CD4-positive, alpha-beta T cell treated with Interleukin-2 at 100 ng/mL for 4 hours (primary cell): Measurements from ENCODE around the gene SLC9A3.

Experiments used
- DNase-seq: peaks from one replicate; pipeline ENCODE4 v3.0.0-alpha.2; 2020; ENCODE audit warnings: low spot score

The SLC9A3 gene

DNA sequence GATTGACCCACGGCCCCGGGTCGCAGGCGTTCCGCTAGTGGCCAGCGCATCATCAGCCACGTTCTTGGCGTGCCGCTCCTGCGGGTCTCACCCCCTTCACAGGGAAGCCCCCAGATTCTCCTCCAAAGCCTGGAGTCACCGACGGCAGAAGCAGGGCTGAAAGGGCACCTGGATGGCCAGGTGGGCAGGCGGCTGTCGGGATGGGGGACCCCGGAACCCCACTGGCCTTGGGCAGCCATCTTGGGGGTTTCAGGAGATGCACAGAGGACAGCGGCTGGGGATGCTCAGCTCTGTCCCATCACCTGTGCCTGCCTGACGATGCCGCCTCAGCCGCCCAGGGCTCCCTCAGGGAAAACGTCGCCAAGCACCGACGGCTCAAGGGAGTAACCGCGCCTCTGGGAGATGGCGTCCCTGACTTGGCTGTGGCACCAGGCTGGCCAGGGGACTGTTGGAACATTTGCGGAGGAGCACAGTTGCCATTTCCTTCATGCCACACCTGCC, 14.1 kb upstream of the SLC9A3 start:
- DNase-seq = no peak

DNA sequence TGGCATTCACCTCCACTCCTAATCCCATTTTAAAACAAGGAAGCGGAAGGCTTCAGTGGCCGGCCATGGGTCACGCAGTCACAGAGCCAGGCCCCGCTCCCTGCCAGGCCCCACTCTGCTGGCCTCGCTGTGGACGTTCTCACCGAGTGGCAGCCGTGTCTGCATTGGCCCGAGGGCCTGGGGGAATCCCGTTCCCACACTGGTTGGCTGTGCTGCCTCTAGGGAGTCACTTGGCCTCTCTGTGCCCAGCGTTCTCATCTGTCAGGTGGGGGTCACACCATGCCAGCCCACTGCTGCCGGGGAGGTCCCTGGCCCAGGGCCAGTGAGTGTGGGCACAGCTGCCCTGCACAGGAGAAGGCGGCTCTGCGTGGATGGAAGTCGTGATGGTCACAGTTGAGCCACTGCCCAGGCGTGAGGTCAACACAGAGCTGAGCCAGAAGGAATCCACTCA, 13.4 kb upstream of the SLC9A3 start:
- no peak for DNase-seq

DNA sequence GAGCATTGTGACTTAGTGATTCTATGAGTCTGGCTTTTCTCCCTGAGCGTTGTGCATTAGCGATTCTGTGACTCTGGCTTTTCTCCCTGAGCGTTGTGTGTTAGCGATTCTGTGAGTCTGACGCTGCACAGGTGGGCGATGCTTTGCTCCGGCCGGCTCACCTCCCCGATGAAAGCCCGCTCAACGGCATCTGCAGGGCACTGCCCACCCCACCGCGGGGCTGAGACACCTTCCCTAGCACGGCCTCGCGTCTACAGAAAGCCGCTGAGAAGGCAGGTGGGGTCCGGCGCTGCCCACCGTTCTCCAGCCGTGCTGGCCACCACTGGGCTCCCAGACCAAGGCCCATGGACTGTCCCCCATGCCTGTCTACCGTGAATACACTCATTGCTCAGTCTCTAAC, 12.8 kb upstream of the SLC9A3 start:
- no peak for DNase-seq

DNA sequence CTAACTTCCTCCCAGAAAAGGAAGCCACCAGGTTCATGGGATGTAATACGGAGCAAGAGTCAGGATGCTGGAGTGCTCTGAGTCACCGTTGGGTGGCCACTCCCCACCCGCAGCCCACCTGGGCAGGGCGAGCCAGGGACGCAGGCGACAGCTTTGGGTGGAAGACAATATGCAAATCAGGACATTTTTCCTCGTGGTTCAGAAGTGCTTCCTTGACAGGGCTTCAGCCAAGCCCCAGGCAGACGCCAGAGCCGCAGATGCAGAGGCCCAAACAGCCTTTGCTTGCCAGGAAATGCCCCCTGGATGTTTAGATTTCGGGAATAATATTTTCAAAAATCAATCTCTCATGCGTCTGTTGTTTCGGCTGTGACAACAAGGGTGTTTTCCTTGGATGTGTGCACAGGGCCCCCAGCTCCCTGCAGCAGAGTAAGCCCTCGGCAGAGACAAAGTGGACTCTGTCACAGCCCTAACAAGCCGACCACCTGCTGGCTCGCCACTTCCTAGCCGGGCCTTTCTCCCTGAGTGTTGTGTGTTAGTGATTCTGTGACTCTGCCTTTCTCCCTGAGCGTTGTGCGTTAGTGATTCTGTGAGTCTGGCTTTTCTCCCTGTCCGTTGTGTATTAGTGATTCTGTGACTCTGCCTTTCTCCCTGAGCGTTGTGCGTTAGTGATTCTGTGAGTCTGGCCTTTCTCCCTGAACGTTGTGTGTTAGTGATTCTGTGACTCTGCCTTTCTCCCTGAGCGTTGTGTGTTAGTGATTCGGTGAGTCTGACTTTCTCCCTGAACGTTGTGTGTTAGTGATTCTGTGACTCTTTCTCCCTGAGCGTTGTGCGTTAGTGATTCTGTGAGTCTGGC, 11.8 kb upstream of the SLC9A3 start:
- no peak for DNase-seq

DNA sequence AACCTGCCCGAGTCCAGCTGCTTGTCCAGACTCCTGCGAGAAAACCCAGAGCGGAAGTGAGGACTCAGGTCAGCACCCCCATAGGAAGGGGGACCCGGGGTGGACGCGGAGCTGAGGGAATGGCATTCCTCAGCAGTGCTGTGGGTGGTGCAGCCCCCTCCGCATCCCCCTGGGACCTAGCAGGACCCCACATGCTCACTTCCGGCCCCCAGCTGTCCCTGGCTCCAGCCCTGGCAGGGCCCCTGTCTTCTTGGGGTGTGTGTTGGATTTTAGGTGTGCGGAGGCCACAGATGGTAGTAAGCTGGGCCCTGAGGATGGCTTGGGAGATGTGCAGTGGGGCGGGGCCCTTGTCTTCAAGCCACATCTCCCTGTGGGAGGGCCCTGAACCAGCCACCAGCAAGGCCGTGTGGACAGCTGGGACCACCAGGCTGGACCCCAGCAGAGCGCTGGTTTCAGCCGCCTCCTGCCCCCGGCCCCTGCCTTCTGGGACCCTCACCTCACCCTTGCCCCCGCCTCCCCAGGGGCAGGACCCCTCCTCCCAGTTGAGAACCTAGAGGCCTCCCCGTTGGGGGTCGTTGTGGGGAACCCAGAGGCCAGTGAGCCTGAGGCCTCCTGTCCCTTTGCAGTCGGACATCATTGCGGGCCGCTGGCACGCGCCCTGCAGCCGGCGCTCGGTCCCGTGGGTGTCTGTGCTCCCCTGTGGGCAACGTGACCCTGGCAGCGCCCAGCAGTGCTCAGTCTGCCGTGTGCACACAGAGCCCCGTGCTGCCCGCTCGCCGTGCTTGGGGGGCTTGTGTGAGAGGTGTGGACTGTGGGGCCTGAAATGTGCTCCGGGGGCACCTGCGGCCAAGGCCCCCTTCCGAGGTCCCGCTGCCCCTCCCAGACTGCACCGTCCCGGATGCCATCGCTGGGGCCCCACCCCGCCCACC, 10.8 kb upstream of the SLC9A3 start:
- no peak for DNase-seq

DNA sequence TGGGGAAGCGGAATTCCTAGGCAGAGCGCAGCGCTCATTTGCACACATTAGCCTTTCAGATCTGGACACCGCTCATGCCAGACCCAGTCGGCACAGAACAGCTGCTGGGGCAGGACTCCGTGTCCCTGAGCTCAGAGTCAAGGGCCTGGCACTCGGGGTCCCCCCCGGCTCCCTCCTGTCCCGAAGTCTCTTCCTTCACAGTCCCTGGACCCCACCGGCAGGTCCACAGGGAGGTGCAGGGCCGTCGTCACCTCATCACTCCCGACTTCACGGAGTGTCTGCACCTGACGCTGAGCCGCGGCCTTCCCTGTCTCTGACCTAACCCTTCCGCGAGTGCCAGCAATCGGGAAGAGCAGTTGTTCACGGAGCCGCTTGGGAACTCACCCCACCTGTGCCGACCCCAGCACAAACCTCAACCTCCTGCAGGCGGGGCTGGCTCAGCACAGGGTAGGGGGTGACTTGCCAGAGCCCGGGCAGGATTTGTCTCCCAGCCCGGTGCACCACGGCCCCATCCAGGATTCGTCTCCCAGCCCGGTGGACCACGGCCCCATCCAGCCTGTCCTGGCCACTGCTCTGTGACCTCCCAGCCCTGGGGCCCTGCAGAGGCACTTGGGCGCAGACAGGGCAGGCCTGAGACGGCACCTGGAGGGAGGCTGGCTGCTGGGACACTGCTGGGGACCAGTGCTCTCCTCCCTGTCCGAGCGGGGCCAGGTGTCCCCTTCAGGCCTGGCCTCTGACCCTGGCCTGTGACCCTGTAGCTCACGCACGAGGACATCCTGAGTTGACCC, 9.9 kb upstream of the SLC9A3 start:
- no peak for DNase-seq

DNA sequence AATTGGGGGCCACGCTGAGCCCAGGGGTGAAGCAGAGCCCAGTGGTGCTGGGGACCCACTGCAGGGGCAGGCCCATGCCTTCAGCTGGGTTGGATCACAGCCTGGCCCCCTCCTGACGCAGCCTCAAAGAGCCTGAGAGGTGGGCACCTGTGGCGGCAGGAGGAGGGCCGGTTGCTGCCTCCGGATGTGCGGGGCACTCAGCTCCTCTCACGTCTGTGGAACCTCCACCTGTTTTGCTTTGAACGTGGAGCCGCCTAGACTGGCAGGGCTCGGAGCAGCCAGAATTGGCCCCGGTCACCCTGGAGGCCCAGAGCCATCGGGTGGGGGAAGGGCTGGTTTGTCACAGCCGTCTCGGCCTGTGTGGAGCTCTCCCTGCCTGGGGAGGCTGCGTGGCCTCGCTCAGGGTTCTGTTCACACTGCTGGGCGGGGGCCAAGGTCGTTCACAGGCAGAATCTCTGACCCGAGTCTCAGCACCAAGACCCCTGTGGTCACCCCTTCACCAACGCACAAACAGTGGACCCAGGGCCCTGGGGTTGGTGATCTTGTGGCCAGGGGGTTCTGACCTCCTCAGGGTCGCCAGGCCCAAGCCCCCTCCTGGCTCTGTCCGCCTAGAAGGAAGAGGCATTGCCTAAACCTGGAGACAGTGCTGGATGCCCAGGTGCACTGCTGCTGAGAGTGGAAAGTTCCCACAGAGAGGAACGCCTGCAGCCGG, 9.2 kb upstream of the SLC9A3 start:
- no peak for DNase-seq

DNA sequence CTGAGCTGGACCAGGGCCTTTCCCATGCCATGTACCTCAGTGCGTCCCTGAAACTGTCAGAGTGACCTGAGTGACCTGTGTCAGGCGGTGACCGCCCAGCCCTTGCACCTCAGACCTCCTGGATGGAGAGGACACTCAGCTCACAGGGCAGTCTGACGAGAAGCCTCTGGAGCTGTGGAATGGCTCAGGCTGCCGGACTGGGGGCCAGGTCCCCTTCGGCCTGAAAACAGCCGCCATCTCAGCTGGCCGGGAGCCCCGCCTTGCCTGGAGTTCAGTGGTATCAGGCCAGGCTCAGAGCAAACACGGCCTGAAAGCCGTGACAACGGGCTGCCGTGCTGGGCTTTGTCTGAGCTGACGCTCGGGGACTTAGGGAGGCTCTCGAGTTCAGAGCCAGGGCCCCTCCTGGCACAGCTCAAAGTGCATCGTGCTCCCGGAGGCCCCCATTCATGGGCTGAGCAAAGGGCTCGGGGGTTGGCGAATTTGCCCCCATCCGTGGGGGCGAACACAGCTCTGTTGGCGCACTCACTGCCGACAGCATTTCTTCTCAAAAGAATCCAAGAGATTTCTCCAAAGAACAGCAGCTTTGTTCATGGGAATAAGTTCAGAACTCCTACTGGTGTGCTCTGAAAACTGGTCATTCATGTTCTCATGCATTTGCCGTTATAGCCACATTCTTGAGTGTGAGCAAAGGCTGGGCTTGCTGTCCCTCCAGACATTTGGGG, 8.4 kb upstream of the SLC9A3 start:
- DNase-seq = no peak

DNA sequence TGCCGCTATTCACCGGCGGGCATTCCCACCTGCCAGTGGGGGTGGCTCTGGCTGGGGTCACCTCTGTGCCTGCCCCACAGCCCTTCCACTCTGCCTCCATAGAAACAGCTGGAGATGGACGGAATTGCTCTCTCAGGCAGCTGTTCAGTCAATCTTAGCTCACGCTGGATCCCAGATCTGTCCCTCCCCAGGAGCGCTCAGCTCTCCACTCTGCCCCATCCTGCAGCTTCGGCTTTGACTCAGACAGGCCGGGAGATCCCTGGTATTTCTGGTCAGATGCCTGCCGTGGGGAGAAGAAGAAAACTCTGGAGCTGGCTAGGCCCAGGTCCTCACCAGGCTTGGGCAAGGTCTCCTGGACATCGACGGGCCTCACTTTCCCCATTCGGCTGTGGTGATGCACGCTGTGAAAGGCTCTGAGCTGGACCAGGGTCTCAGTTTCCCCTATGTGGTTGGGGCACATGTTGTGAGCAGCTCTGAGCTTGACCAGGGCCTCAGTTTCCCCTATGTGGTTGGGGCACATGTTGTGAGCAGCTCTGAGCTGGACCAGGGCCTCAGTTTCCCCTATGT, 7.6 kb upstream of the SLC9A3 start:
- no peak for DNase-seq

DNA sequence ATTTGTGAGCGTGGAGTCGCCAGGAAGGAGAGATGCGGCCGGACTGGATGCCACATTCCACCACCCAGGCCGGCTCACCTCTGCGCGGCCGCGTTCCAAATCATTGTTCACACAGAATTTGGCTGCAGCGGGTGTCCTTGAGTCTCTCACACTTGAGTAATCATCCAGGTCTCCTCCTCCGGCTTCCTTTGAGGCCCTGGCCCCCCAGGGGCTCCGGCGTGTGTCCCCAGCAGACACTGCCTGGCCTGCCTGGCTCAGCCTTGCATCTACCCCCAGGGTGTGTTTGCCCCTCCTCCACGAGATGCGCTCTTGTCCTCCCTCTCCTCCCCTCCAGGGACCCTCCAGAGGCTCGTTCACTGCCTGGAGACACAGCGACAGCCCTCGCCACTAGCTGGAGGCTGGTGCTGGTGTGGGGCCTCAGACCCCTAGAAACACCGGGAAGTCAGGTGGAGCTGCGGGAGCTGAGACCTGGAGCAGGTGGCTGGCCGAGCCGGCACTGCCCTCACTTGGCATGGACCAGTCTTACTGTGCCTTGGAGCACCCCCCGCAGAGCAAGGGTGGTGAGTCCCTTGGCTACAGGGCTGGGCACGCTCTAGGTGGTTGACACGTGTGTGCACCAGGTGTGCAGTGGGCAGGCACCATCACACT, 7.0 kb upstream of the SLC9A3 start:
- DNase-seq = no peak

DNA sequence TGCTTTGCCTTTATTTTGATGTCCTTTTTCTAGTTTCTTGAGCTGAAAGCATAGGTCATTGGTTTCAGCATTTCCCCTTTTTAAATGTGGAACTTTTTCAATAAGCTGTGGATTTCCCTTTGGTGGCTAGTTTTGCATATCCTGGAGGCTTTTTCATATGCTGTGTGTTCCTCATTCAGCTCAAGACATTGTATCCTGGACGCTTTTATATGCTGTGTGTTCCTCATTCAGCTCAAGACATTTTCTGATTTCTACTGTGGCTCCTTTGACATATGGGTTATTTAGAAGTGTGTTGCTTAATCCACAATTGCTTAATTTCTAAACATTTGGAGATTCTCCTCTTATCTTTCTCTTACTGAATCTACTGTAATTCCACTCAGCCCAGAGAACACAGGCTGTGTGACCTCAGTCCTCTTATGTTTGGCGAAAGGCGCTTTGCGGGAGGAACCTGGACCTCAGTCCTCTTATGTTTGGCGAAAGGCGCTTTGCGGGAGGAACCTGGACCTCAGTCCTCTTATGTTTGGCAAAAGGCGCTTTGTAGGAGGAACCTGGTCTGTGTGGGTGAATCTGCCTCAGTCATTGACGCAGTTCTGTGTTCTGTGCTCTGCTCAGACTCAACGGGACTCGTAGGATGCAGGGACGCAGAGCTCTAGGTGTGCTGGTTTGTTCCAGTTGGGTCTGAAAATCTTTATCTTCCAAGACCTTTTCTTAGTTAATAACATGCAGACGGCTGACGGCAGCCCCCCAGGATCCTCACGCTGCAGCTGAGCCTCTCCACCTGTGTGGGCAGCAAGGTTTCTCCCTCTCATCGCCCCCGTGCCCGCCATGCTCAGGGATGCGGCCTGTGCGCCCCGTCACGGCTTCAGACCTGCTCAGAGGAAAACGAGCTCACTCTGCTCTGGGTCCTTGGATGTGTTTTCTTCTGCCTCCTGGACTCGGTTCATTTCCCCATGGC, 6.0 kb upstream of the SLC9A3 start:
- DNase-seq = no peak

DNA sequence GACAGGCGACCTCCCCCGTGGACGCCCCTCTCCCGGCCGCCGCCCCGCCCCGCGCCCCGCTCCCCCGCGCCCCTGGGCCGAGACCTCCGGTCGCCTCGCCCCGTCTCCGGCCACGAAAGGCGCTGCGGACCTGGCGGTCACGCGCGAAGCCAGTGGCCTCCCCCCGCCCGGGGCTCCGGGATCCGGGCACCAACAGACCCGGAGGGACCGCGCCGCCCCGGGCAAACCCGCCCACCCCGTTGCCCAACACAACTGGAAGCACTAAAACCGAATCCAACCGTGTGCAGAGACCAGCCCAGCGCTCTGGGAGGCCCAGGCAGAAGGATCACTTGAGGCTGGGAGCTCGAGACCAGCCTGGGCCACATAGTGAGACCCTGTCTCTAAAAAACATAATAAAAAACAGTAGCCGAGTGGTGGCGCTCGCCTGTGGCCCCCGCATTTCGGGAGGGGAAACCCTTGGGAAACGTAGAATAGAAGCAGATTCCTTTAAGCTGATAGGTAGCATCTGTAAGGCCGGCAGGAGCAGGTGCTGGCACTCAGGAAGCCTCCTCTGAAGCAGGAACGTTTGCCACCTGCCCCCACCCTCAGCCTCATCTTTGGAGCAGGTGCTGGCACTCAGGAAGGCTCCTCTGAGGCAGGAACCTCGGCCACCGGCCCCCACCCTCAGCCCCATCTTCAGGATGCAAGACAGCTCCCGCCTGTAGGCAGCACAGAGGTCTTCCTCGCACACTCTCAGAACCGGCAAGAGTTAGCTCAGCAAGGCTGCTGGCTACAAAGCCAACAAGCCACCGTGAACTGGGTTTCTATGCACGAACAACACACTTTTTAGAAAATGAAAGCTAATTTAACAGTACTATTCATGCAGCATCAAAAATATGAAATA, 4.6 kb upstream of the SLC9A3 start:
- DNase-seq = no peak

DNA sequence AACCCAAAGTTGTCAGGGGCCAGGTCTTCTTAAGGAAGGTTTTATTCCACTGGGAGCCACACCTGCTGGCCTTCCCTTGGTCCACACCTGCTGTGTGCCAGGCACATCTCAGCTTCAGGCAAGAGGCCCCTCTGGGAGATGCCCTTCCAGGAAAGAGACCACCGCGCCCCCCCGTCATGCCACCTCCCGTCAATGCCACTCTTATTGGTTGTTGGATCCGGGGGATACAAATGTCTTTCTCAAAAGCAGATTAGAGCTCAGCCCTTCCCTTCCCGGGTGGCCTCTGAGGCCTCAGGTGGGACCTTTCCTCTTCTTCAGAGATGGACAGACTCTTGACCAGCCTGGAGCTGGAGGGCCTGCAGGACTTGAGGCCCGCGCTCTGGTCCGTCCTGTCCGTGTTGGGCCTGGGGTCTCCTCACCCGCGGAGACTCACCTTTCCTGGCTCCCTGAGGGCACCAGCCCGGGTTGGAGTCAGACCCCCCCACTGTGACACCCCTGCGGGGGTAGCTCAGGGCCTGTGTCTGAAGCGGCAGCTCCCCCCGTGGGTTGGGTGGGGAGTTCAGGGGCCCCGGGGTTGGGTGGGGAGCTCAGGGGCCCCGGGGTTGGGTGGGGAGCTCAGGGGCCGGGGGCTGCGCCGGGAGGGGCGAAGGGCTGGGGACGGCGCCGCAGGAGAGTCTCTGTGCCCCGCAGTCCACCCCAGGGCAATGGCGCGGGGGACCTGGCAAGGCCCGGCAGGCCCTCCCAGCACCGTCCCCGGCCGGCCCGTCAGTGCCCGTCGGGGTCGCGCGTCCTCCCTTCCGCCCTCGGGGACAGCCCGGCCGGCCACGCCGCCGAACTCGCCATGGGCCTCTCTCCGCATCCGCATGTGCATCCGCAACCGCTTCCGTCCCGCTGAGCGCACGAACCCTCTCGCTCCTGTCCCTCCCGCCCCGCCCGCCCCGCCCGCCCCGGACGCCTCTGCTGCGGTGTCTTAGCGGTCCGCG, 3.7 kb upstream of the SLC9A3 start:
- DNase-seq = no peak

DNA sequence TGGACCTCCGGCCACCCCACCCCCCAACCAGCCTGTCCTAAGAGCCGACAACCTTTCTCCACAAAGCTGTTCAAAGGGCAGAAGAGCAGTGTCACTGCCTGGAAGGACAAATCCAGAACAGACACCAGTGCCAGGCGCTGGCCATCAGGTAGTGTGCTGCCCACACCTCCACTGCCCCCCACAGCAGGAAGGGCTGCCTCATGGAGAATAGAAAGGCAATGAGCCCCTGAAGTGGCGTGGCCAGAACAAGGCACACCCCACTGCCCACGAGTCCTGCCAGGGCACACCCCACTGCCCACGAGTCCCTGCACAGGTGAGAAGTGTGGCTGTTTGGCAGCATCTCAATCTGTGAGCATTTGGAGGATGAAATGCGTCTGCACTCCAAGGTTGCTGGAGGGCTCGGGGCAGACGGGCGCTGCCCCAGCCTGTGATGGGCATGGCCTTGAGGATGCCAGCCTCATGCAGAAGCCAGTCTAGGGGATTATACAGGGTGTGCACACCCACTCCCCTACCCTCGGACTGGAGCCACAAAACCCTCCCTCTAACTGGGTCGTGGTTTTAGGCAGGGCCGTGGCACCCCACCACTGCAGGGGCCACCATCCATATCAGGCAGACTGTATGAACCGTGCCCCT, 2.3 kb upstream of the SLC9A3 start:
- DNase-seq = no peak

DNA sequence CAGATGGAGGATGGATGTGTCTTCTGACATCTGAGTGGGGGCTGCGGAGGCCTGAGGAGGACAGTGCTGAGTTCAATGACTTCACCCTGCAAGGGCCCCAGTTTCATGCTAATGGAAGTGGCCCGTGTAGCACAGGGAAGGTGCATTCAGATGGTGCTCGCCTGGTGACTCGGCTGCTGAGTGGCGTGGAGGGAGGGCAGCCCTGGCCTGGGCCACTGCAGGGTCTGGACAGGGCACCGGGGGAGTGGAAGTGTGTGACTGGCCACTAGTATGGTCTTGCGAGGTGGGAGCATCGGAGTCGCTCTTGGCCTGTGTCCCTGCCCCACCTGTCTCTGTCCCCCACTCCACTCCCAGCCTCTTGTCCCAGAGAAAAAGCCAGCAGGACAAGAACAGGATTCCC, 1.7 kb upstream of the SLC9A3 start:
- no peak for DNase-seq
